Brain microvascular endothelial cell (primary cell): ENCODE data around the gene MAML1.
"Not testable (repeated sequence)": the region's sequence is repeated elsewhere in the genome, so short reads cannot be mapped to it uniquely, and the experiment has no call there.

Experiments
- DNase-seq: peaks from one replicate; pipeline ENCODE4 v3.0.0-alpha.2; 2020
- H3K27ac ChIP-seq: fragments of 250-450 bp; sonication (Bioruptor Pico); 2 replicates; pipeline ENCODE4 v1.5.1; 2020; ENCODE audit warnings: mild to moderate bottlenecking, moderate library complexity
- H3K27me3 ChIP-seq: fragments of 250-450 bp; sonication (Bioruptor Pico); replicated peaks from 2 replicates; pipeline ENCODE4 v1.5.1; 2020; ENCODE audit warnings: mild to moderate bottlenecking
- H3K36me3 ChIP-seq: fragments of 250-450 bp; sonication (Bioruptor Pico); replicated peaks from 2 replicates; pipeline ENCODE4 v1.5.1; 2020; ENCODE audit warnings: mild to moderate bottlenecking
- H3K4me3 ChIP-seq: 2 replicates; pipeline ENCODE4 v1.5.1; 2011; ENCODE audit warnings: low read depth, mild to moderate bottlenecking, control low read depth, low read length, moderate library complexity
- in situ Hi-C: cut with HindIII; loops from 2 replicates; pipeline ENCODE4 v1.10.0; 2017; ENCODE audit warnings: low sequenced_read_pairs, low pct_ligation_motif_present
- TF ChIP-seq, protein P1 (sequence below): IDR thresholded peaks from 2 replicates; pipeline ENCODE4 v1.5.1; 2011; ENCODE audit warnings: low read depth, mild to moderate bottlenecking, moderate library complexity, low read length, control low read depth, inconsistent platforms; ENCODE audit errors: missing control alignments

Gene MAML1

DNA sequence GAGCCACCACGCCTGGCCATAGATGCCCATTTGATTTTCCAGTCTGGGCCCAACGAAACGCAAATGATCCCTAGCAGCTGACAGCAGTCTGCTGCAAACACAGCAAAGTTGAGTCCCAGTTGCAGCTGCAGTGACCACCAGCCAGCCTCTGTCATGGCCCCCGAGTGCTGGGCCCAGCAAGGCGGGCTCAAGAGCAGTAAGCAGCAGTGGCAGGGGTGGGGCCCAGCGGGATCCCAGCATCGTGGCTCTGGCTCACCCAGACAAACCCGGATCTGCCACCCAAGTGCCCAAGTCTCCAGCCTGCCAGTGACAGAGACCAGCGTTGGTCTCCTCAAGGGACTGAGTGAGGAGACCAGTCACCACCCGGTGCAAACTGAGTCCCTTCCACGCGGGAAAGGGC is 54.2 kb downstream of the MAML1 start:
- Histone ChIP-seq H3K36me3 (no peaks in the 10 kb centered on the region), H3K4me3 (no peak overlapping the region), H3K27me3 (no peaks in the 10 kb centered on the region), H3K27ac (no peak overlapping the region)
- TF ChIP-seq, protein P1, sequence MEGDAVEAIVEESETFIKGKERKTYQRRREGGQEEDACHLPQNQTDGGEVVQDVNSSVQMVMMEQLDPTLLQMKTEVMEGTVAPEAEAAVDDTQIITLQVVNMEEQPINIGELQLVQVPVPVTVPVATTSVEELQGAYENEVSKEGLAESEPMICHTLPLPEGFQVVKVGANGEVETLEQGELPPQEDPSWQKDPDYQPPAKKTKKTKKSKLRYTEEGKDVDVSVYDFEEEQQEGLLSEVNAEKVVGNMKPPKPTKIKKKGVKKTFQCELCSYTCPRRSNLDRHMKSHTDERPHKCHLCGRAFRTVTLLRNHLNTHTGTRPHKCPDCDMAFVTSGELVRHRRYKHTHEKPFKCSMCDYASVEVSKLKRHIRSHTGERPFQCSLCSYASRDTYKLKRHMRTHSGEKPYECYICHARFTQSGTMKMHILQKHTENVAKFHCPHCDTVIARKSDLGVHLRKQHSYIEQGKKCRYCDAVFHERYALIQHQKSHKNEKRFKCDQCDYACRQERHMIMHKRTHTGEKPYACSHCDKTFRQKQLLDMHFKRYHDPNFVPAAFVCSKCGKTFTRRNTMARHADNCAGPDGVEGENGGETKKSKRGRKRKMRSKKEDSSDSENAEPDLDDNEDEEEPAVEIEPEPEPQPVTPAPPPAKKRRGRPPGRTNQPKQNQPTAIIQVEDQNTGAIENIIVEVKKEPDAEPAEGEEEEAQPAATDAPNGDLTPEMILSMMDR: no peak
- in situ Hi-C loops: no loop called here
- DNase-seq: no peak

DNA sequence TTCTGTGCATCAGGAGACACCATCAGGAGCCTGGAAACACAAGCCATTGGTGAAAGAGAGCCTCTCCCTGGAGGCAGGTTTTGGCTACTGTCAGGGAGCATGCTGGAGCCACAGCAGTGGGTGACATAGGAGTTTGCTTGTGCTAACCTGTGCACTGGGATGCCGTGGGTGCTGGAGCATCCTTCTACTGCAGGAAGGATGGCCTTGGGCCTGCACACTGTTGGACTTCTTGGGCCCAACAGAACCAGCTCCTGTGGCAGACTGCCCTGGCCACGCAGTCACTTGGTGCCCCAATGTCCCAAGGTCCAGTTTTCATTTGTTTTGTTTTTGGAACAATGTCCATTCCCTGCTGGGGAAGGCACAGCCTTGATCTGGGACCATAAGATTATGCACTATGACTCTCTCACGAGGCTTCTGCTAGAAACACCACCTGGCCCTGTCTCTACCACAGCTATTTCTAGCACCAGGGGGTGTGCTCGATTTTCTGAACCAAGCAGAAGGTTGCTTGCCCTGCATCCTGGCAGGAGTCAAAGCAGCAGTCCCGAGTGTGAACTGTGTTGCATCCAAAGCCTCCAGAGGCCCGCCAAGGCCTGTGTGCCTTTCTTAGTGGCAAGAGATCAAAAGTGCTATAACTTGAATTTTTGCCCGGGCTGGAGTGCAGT is 55.7 kb downstream of the MAML1 start:
- H3K36me3 ChIP-seq: no peaks in the 10 kb centered on the region
- no peak for DNase-seq
- in situ Hi-C loops: no loop called here
- TF ChIP-seq, protein P1: no peak
- no peak overlapping the region for H3K27ac ChIP-seq
- no peaks in the 10 kb centered on the region for H3K27me3 ChIP-seq
- no peak overlapping the region for H3K4me3 ChIP-seq

DNA sequence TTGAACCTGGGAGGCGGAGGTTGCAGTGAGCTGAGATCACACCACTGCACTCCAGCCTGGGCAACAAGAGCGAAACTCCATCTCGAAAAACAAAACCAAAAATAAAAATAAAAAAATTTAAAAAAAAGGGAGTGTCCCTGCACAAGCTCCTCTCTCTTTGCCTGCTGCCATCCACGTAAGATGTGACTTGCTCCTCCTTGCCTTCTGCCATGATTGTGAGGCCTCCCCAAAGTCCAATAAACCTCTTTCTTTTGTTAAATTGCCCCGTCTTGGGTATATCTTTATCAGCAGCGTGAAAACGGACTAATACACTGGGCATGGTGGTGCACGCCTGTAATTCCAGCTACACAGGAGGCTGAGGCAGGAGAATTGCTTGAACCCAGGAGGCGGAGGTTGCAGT is 56.7 kb downstream of the MAML1 start:
- H3K4me3 ChIP-seq, H3K27ac ChIP-seq, H3K36me3 ChIP-seq, DNase-seq, H3K27me3 ChIP-seq, in situ Hi-C loops: not testable (repeated sequence)

DNA sequence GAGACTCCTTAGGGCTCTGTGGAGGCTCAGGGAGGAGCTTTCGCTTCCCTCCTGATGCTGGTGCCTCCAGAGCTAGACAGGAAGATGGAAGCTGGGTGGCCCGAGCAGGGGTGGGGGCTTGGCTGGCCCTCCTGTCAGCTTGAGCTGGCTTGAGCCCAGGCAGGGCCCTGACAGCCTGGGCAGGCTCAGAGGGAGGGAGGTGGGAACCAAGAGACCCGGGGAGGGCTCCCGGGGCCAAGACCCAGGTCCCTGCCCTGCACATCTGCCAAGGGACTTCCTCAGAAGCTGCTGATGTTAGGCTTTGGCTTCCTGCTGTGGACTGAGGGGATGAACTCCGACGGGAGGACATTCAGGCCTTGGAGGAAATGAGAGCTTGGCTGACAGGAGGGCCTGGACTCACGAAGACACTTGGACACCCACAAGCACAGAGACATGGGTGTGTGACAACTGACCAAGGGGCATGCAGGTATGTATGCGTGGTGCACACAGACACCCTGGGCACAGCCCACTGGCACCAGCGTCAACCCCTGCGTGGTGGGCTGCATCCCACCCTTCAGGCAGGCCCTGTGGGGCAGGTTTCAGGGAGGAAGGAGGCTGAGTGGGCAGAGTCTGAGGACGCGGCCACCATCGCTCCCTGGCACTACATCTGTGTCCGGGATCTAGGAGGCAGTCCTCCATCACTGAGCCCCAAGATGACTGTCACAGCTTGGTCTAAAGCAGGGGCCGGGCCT is 59.4 kb downstream of the MAML1 start:
- no peak overlapping the region for H3K4me3 ChIP-seq
- TF ChIP-seq, protein P1: no peak
- no peak overlapping the region for H3K27ac ChIP-seq
- peaks cover 3% of the 10 kb centered on the region for H3K36me3 ChIP-seq
- no peak for DNase-seq
- in situ Hi-C loops: no loop called here
- no peaks in the 10 kb centered on the region for H3K27me3 ChIP-seq

DNA sequence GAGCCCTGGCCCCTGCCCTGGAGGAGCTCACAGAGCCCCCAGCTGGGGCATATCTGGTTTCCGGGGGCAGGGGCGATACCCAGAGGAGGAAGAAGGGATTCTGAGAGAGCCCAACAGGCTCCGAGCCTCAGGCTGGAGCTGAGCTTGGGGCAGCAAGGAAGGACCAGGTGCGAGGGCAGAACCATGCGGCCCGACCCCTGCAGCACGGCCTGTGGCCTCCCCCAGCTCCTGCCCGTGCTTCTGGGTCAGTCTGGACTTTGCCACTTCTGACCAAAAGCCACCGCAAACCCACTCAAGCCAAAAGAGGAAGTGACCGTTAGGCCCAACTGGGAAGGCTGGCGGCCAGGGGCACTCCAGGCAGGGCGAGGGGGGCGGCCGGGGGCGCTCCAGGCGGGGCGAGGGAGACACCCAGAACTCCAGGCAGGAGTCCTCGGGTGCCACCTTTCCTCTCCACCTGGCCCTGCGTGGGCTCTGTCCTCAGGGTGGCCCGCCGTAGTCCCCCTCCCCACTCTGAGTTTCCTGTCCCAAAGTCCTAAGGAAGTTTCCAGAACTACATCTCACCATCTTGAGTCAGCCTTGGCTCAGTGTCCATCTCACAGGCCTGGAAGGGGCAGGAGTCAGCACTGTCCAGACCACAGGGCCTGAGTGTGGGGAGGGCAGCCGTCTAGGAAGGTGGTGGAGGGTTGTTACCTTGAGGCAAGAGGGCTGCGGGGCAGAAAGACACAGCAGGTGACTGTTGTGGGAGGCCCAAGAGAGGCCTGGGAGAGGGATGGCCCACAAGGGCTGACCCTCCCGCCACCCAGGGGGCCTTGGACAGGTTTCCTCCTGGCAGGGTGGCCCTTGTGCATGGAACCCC is 60.2 kb downstream of the MAML1 start:
- in situ Hi-C loops: no loop called here
- Histone ChIP-seq H3K36me3 (peaks cover 11% of the 10 kb centered on the region), H3K27ac (no peak overlapping the region), H3K4me3 (no peak overlapping the region), H3K27me3 (no peaks in the 10 kb centered on the region)
- no peak for DNase-seq
- TF ChIP-seq, protein P1: no peak
